OCI-LY3 (cell line): Measurements from ENCODE around the gene PDE4D.

Source experiments
- CTCF ChIP-seq: fragments of 200-600, 300-600 bp; sonication (generic); IDR thresholded peaks from 2 replicates; pipeline ENCODE4 v1.5.1; 2014; ENCODE audit warnings: antibody characterized with exemption, low read length, low read depth
- EZH2phosphoT487 ChIP-seq: fragments of 200-600 bp; shearing (Covaris generic); IDR thresholded peaks from 2 replicates; pipeline ENCODE4 v1.6.1; 2018; ENCODE audit warnings: antibody characterized with exemption, mixed run types, low read depth

- TF ChIP-seq EZH2phosphoT487 = no peak
- no peak for TF ChIP-seq CTCF
Observed at GRCh38 chr5:59555596-59555995, 337.9 kb downstream of the PDE4D start.
